GM10847 (cell line): Measurements from ENCODE around the gene POMGNT1.

Experiments used
- POLR2A ChIP-seq: IDR thresholded peaks from 2 replicates; pipeline ENCODE4 v1.6.1; 2011; ENCODE audit not compliant: insufficient read length; ENCODE audit errors: extremely low read depth

The POMGNT1 gene

DNA sequence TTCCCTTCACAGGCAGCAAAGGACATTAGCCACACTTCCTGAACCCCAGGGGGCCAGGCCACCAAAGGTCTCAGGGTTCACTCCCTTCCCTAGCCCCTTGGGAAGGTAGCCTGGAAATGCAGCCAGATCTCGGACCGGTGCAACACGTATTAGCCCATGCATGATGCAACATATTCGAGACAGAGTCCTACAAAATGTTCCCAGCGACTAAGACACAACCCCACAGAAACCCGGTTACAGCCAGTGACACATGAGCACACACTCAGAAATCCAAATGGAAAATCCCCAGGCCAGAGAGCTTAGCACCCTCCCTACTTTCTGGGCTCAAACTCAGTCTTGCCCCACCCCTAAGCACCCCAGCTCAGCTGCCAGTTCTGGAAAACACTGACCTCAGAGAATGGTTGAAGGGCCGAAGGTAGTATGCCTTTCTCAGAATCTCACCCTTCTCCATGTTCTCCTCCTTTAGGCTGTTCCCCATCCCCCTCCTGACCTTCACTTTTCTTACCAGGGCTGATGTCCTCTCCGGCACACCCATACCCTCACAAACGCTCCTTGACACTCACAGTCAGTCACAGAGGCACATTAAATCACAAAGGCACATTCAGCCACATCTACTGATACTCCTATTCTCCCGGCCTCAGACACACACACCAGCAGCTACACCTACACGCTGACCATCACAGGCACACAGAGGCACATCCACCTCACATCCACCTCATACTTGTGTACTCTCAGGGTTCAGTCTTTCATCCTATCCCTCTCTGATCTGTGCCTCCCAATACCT lies 23.6 kb downstream of the POMGNT1 start, which contains the start of gene TSPAN1:
Gene TSPAN1 (plus strand): TSS at position 640 of the 784 bp plus-strand sequence. CDS start 6,021 bp downstream, outside the sequence.
- no peak for TF ChIP-seq POLR2A

DNA sequence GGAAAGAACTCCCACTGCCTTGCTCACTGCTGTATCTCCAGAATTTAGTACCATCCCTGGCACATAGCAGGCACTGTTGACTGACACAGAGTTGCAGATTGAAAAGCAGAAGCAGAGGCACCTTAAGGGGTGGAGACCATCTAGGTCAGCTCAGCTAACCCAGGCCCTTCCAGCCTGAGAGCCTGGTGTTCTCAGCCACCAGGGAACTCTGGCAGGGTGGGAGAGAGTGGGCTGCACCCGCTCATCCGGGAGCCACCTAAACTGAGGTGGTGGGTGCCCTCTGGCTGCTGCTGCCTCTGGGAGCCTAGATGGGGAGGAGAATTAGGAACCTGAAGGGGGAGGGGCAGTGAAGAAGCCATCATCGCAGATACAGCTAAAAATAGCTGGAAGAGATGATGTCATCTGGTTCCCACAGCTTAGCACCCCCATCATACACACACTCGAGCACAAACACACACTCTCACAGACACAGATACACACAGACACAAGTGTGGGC lies 24.8 kb downstream of the POMGNT1 start:
- no peak for TF ChIP-seq POLR2A

DNA sequence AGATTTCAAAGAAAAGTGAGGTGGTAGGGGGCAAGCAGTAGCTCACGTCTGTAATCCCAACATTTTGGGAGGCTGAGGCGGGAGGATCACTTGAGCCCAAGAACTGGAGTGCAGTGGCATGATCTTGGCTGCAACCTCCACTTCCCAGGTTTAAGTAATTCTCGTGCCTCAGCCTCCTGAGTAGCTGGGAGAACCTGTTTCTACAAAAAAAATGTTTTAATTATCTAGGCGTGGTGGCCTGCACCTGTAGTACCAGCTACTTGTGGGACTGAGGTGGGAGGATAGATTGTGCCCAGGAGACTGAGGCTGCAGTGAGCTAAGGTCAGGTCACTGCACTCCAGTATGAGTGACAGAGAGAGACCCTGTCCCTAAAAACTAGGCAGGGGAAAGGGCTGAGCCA lies 25.9 kb downstream of the POMGNT1 start:
- no peak for TF ChIP-seq POLR2A

DNA sequence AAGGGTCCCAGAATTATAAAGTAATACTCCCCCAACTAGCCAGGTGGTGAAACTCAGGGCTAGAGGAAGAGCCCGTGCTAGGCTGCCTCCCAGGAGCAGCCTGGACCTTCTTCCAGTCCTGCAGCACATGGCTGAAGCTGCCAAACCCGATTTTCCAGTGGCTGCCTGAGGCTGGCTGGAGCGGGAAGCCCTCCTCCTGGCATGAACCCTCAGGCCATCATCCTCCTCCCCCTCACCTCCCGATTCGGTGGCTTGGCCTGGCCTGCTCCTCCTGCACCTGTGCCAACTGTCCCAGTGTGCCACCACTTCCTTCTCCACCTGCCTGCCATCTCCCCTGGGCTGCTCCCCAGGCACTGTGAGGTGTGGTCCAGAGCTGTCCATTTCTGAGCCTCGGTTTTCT lies 26.4 kb downstream of the POMGNT1 start:
- TF ChIP-seq POLR2A: no peak

DNA sequence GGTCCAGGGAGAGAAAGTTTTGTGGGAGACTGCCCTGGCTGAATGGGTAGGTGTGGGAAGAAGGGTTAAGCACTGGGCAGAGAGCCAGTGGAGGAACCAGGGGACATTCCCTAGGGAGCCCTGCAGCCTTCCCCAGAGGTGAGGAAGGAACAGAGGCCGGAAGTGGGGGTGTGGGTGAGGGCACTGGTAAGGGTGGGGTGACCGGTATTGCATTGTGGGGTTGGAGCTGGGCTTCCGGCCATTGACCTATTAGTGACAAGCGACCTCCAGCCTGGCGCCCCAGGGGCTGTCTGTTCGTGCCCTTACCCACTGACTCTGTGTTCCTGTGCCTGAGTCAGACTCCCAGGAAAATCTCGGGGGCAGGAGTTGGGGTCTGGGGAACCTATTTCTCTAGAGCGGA lies 26.9 kb downstream of the POMGNT1 start:
- no peak for TF ChIP-seq POLR2A

DNA sequence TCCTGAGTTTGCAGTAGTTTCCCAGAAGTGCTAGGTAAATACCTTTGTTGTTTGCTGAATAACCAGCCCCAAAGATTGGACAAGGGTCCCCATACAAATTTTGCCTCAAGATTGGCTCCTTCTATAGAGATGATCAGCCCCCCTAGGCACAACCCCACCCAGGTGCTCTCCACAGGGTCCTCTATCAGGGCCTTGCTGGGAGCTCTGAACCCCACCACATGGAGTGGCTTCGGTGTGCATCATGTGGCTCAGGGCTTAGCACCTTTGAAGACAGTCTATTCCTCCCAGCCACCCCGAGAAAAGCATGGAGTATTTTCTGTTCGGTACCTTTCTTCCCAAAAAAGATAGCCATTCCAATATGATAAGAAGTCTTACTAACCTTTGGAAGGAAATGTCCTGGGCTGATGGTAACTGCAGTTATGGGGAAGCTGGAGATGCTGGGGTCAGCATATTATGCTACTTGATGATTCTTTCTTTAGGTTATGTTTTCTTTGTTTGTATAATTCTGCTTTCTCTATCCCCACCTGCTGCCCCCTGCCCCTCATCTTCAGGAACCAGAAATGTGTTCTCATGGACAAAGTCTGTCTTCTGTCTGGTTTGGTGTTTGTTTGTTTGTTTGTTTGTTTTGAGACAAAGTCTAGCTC lies 28.3 kb downstream of the POMGNT1 start:
- TF ChIP-seq POLR2A: no peak

DNA sequence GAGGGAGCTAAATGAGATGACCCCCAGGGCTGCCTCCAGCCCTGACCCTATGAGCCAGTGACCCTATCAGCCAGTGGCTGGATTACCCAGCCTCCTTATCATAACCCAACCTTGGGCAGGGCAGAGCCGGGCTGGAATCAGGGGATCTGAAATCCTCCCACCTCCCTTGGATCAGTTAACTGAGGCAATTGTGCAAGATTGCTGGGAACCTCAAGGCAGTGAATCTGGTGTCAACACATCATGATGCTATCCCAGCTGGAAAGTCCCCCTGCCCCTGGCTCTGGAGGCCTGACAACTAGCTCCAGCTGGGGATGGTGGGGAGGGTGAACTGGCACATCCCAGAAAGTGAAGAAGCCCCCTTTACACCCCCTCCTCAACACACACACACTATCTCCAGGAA lies 29.8 kb downstream of the POMGNT1 start:
- TF ChIP-seq POLR2A: no peak

DNA sequence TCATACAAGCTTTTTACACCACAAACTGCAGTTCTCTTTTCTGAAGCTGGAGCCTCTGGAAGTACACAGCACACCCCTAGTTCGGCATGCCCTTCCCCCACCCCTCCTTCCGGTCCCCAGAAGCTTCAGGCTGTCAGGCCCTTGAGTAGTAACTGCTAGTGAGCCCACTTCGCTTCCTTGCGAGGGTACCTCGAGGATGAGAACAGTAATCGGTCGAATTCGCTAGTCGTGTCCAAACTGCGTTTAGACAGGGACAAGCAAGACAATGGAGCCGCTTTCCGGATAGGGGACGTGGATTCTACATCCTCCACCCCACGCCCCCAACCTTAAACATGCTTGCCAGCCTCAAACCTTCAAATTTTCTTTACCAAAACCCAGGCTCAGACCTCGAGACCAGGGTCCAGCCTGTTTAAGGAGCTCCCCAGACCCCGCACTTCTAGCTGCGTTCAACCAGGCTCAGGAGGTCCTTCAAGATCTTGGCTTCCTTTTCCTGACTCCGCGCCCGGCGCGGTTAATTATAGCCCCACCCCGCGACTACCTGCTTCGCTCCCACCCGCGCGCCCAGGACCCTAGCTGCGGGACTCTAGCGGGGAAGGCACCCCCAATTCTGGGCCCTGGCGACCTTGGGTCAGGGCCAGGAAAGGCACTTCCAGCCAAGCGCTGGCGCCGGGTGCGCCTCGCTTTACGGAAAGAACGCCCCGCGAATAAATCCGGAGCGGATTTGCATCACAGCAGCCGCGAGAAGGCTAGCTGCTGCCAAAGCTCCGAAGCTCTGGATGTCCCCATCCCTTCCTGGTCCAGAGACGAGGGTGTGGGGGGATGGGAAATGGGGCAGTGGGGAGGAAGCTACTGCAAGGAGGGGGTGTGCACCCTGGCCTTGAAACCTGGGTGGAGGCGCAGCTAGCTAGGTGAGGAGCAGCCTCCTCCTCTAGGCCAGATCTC lies 31.4 kb downstream of the POMGNT1 start:
- no peak for TF ChIP-seq POLR2A

DNA sequence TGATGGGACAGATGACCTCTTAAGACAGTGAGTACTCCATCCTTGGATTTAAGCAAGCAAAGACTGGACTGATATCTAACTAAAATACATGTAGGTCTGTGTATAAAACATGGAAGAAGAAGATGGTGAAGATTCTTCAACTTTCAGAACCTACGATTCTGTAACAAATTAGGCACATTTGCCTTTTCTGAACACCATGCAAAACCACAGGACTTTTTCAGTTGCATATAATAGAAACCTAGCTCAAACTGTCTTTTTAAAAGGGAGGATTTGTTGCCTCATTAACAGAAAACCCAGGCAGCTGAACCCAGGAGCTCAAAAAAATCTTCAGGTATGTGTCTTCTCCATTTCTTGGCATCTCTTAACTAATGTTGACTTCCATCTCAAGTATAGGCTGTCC lies 38.0 kb downstream of the POMGNT1 start:
- no peak for TF ChIP-seq POLR2A

DNA sequence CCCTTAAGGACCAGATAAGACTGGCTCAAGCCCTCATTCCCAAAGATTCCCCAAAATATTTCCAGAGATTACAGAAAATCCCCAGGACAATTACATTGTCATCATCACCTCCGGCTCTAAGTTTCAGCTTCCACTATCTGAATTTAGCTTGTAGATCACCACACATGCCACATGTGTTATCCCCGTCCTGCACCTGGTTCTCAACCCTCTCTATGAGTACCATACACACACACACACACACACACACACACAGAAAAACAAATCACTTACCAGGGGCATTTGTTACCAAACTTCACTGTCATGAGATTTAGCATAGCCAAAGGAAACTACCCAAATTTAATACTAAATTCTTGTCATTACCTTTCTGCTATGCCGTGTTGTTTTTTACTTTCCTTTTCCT lies 38.7 kb downstream of the POMGNT1 start:
- TF ChIP-seq POLR2A: no peak

DNA sequence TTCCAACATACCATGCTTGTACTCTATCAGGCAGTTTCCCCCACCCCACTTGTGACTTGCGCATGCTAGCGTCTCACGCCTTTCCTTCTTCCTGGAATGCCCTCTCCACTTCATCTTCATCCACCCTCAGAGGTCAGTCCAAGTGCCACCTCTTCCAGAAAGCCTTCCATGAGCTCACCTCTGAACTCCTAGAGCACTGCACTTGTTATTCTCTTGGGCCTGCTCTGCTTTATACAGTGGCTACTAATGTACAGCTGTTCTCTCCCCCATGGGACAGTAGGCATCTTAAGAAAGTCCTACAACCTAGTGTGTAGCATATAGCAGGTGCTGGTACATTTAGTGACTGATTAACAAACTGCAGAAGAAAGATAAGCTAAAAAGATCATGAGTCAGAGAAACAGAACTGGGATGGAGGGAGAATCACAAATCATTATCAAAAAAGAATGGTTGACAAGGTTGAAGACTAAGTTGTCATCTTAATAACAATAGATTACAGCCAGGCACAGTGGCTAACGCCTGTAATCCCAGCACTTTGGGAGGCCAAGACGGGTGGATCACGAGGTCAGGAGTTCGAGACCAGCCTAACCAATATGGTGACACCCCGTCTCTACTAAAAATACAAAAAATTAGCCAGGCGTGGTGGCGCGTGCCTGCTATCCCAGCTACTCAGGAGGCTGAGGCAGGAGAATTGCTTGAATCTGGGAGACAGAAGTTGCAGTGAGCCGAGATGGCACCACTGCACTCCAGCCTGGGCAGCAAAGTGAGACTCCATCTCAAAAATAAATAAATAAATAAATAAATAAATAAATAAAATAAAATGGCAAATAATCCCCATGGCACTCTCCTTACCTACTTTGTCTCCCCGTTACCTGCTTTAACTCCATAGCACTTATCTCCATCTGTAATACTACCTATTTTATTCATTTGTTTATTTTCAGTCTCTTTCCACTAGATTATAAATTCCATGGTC lies 39.6 kb downstream of the POMGNT1 start:
- TF ChIP-seq POLR2A: no peak

DNA sequence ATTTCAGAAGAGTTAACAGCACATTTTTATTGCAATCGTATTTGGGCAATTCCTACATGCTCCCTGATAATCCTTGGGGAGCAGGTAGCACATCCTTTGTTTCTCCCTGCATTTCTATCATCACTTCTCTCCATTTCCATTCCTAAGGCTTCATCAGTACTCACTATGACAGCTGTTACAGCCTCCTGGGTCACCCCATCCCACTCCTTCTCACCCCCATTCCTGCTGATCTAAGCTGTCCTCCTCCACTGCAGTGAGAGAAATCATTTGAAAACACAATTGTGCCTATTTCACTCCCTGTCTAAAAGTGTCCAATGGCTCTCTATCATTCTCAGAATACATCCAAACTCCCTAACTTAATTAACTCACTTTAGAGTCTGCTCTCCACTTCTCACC lies 40.3 kb downstream of the POMGNT1 start:
- no peak for TF ChIP-seq POLR2A

DNA sequence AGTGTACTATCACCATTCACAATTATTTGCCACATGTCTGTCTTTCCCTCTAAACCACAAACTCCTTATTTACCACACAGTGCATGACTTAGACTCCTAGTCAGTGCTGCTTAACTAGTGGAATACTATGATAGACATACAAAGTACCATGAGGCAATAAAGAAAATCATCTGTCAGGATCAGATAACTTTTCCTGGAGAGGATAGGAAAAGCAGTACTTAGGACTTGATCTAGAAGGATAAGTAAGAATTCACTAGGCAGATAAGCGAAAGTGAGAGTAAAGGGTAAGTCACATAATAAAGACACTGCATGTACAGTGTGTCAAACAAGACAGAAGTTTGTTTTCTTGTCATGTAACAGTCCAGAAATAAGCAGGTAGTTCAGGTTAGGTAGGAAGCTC lies 44.5 kb downstream of the POMGNT1 start:
- no peak for TF ChIP-seq POLR2A

DNA sequence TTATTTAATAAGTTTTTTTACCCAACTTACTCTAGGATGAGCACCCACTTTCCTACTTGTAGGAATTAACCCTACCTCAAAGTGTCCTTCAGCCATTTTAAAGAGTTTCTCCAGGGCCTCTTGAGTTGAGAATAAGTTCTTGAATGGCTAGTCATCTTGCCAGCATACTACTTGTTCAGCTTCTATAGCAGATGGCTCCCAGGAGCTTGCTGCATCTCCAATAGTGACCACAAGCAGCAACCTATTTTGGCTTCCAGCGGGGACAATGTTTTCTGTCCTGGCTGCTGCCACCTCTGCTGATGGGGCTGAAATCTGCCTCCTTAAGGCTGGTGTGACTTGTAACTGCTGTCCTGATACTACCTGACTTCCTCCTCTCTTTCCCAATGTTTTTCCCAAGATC lies 45.0 kb downstream of the POMGNT1 start:
- no peak for TF ChIP-seq POLR2A
